Uterus (tissue), 4 donors: ENCODE results near the gene TET2. TPM values are rescaled to one million over a fixed set of nuclear protein-coding genes. Genes with fewer than 3 reads are reported as not detected.

Source experiments
- DNase-seq, 2 donors: peaks; one replicate each; pipeline ENCODE4 v3.0.0-alpha.2; 2019 to 2020
- H3K27ac ChIP-seq, 2 donors: fragments of 200-600 bp; sonication (generic); 1 replicate in 1 of 2; 2 replicates in 1 of 2; pipeline ENCODE4 v1.5.1; 2016 to 2018
- H3K27me3 ChIP-seq, 2 donors: fragments of 200-600 bp; sonication (generic); one replicate each; pipeline ENCODE4 v1.5.1; 2018 to 2019; ENCODE audit warnings: control low read depth in 1 of 2
- H3K36me3 ChIP-seq, 2 donors: fragments of 200-600 bp; sonication (generic); one replicate each; pipeline ENCODE4 v1.5.1; 2019; ENCODE audit warnings: control low read depth in 1 of 2
- H3K4me1 ChIP-seq, 2 donors: fragments of 200-600 bp; sonication (generic); one replicate each; pipeline ENCODE4 v1.5.1; 2018 to 2019; ENCODE audit warnings: control low read depth in 1 of 2
- H3K4me3 ChIP-seq, 2 donors: fragments of 200-600 bp; sonication (generic); 1 replicate in 1 of 2; 2 replicates in 1 of 2; pipeline ENCODE4 v1.5.1; 2018 to 2019; ENCODE audit warnings: mild to moderate bottlenecking in 1 of 2
- H3K9me3 ChIP-seq, 2 donors: fragments of 200-600 bp; sonication (generic); one replicate each; pipeline ENCODE4 v1.5.1; 2019; ENCODE audit warnings: control low read depth in 1 of 2
- CTCF ChIP-seq, 4 experiments: fragments of 200-600 bp in 2 of 4; fragments of 450-650 bp in 2 of 4; sonication (generic) in 2 of 4; IDR thresholded peaks; one replicate each; pipeline ENCODE4 v1.5.1; 2016 to 2019; ENCODE audit warnings: antibody characterized with exemption in 4 of 4, mild to moderate bottlenecking in 2 of 4, moderate library complexity in 1 of 4
- POLR2A ChIP-seq, 2 donors: fragments of 450-650 bp; IDR thresholded peaks; one replicate each; pipeline ENCODE4 v1.6.1; 2016; ENCODE audit warnings: antibody characterized with exemption in 2 of 2, mild to moderate bottlenecking in 1 of 2, moderate library complexity in 1 of 2
- intact Hi-C: fragments of 100-400 bp; cut with DNase I; formaldehyde crosslinking; loops from one replicate; pipeline ENCODE4 v1.15.1; 2023; ENCODE audit warnings: low total_unique reads
- total RNA-seq, 4 donors: library from RNA; depleted of rRNA in 3 of 4; stranded (reverse); fragments of >200 nt in 3 of 4; gene quantifications; one replicate each; pipeline versions ENCODE4 v1.1.0 to v1.2.4, GENCODE V29; 2014 to 2023
- donor health status: DM: yes; HTN: yes; CAD: no.

Gene TET2
- total RNA-seq, 4 donors from 2014 or later, result 17.9 to 93.5 (median 35.9) TPM

DNA sequence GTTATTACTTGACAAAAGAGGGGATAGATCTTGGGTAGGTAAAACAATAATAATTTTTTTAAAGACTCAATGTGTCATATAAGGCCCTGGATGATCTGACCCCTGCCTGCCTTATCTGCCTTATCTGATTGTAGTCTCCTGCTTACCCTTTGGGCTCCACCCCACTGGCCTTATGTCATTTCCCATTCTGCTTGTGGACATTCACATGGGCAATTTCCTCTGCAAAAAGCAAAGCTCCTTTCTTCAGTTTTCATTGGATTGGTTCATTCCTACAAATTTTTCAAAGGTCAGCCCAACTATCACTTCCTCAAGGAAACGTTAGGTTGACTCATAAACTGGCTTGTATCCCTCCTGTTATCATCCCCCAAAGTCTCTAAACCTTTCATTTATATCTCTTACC is 15.7 kb upstream of the TET2 start:
- H3K27me3 ChIP-seq, result no peaks in the 10 kb centered on the region
- TF ChIP-seq POLR2A (IDR thresholded peaks at IDR 0.05) (no peak), CTCF (IDR thresholded peaks at IDR 0.05) (no peak)
- intact Hi-C loops, result no loop called here

GRCh38 chr4:105133976-105134375 is 12.7 kb upstream of the TET2 start:
- H3K9me3 ChIP-seq, result no peaks in the 10 kb centered on the region
- no peaks in the 10 kb centered on the region for H3K4me1 ChIP-seq
- TF ChIP-seq CTCF (IDR thresholded peaks at IDR 0.05) (no peak), POLR2A (IDR thresholded peaks at IDR 0.05) (no peak)
- H3K27me3 ChIP-seq, result no peaks in the 10 kb centered on the region
- DNase-seq, result no peak
- no peak overlapping the region for H3K4me3 ChIP-seq
- intact Hi-C loops, result no loop called here
- H3K36me3 ChIP-seq, result no peaks in the 10 kb centered on the region
- no peak overlapping the region for H3K27ac ChIP-seq

More for the DNA sequence above, 15.7 kb upstream of the TET2 start:
- H3K9me3 ChIP-seq, result no peaks in the 10 kb centered on the region
- DNase-seq, result no peak
- no peak overlapping the region for H3K27ac ChIP-seq
- H3K4me1 ChIP-seq, result no peaks in the 10 kb centered on the region
- H3K36me3 ChIP-seq, result no peaks in the 10 kb centered on the region
- H3K4me3 ChIP-seq, result no peak overlapping the region

GRCh38 chr4:105135785-105136184 is 10.9 kb upstream of the TET2 start:
- TF ChIP-seq POLR2A (IDR thresholded peaks at IDR 0.05) (no peak), CTCF (IDR thresholded peaks at IDR 0.05) (no peak)
- no peak for DNase-seq
- Histone ChIP-seq H3K36me3 (no peaks in the 10 kb centered on the region), H3K4me3 (no peak overlapping the region), H3K27me3 (no peaks in the 10 kb centered on the region), H3K27ac (no peak overlapping the region), H3K4me1 (no peaks in the 10 kb centered on the region), H3K9me3 (no peaks in the 10 kb centered on the region)
- intact Hi-C loops, result no loop called here

GRCh38 chr4:105137121-105137875 is 9.4 kb upstream of the TET2 start:
- no peak for DNase-seq
- H3K4me1 ChIP-seq, result no peaks in the 10 kb centered on the region
- no peak overlapping the region for H3K27ac ChIP-seq
- H3K27me3 ChIP-seq, result no peaks in the 10 kb centered on the region
- intact Hi-C loops, result no loop called here
- no peaks in the 10 kb centered on the region for H3K9me3 ChIP-seq
- TF ChIP-seq POLR2A (IDR thresholded peaks at IDR 0.05) (no peak), CTCF (IDR thresholded peaks at IDR 0.05) (no peak)
- no peaks in the 10 kb centered on the region for H3K36me3 ChIP-seq
- H3K4me3 ChIP-seq, result no peak overlapping the region

DNA sequence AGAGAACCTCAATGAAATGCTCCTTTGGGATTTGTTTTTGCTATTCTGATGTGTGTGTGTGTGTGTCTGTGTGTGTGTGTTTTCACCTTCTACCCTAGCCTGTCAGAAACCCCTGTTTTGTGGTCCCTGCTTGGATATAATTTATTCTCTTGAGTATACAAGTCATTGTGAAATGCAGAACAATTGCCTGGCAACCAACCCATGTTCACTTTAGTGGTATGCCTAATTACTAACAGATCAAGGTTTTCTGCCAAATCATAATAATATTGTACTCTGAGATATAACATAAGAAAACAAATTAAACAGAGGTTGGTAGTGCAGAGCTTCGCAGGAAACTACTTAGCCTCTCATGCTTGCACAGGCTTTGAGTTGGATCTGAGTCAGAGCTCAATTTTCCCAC is 7.0 kb upstream of the TET2 start:
- H3K27ac ChIP-seq, result no peak overlapping the region
- no peak for TF ChIP-seq POLR2A (IDR thresholded peaks at IDR 0.05)
- no peak for TF ChIP-seq CTCF (IDR thresholded peaks at IDR 0.05)
- DNase-seq, result no peak
- no peaks in the 10 kb centered on the region for H3K9me3 ChIP-seq
- no peaks in the 10 kb centered on the region for H3K4me1 ChIP-seq
- H3K36me3 ChIP-seq, result no peaks in the 10 kb centered on the region
- no peak overlapping the region for H3K4me3 ChIP-seq
- no peaks in the 10 kb centered on the region for H3K27me3 ChIP-seq
- intact Hi-C loops, result no loop called here
